Mucosa of stomach (tissue), 1 donor: ENCODE data around the gene CPTP.

Experiments
- H3K27me3 ChIP-seq: one replicate; pipeline ENCODE4 v1.7.0; 2013; ENCODE audit warnings: mild to moderate bottlenecking, low read length; ENCODE audit not compliant: control insufficient read depth, insufficient read depth
- H3K36me3 ChIP-seq: one replicate; pipeline ENCODE4 v1.7.0; 2013; ENCODE audit warnings: low read length; ENCODE audit not compliant: control insufficient read depth, insufficient read depth
- H3K4me1 ChIP-seq: one replicate; pipeline ENCODE4 v1.7.0; 2013; ENCODE audit warnings: mild to moderate bottlenecking, low read length; ENCODE audit not compliant: control insufficient read depth, insufficient read depth
- H3K4me3 ChIP-seq: one replicate; pipeline ENCODE4 v1.7.0; 2013; ENCODE audit warnings: low read length
- H3K9ac ChIP-seq: one replicate; pipeline ENCODE4 v1.7.0; 2013; ENCODE audit warnings: mild to moderate bottlenecking, low read length, moderate library complexity
- H3K9me3 ChIP-seq: one replicate; pipeline ENCODE4 v1.7.0; 2013; ENCODE audit warnings: mild to moderate bottlenecking, low read length, moderate library complexity; ENCODE audit not compliant: control insufficient read depth
- donor health status: Pancreatic carcinoma.

The CPTP gene

GRCh38 chr1:1340185-1340584 lies 15.6 kb downstream of the CPTP start:
- no peaks in the 10 kb centered on the region for H3K9me3 ChIP-seq
- no peaks in the 10 kb centered on the region for H3K27me3 ChIP-seq
- no peak overlapping the region for H3K4me3 ChIP-seq
- H3K9ac ChIP-seq = no peak overlapping the region
- no peaks in the 10 kb centered on the region for H3K36me3 ChIP-seq
- H3K4me1 ChIP-seq = peaks cover 26% of the 10 kb centered on the region

GRCh38 chr1:1340791-1341548 lies 16.4 kb downstream of the CPTP start:
- Histone ChIP-seq H3K4me1 (peaks cover 34% of the 10 kb centered on the region), H3K9me3 (no peaks in the 10 kb centered on the region), H3K27me3 (no peaks in the 10 kb centered on the region), H3K9ac (no peak overlapping the region), H3K4me3 (no peak overlapping the region), H3K36me3 (no peaks in the 10 kb centered on the region)

GRCh38 chr1:1341549-1342021 lies 17.0 kb downstream of the CPTP start:
- H3K9ac ChIP-seq = no peak overlapping the region
- no peaks in the 10 kb centered on the region for H3K27me3 ChIP-seq
- no peak overlapping the region for H3K4me3 ChIP-seq
- H3K36me3 ChIP-seq = no peaks in the 10 kb centered on the region
- no peaks in the 10 kb centered on the region for H3K9me3 ChIP-seq
- H3K4me1 ChIP-seq = peaks cover 40% of the 10 kb centered on the region

GRCh38 chr1:1342061-1342562 lies 17.5 kb downstream of the CPTP start:
- no peak overlapping the region for H3K4me3 ChIP-seq
- H3K9me3 ChIP-seq = no peaks in the 10 kb centered on the region
- no peaks in the 10 kb centered on the region for H3K36me3 ChIP-seq
- peaks cover 44% of the 10 kb centered on the region for H3K4me1 ChIP-seq
- no peaks in the 10 kb centered on the region for H3K27me3 ChIP-seq
- no peak overlapping the region for H3K9ac ChIP-seq

GRCh38 chr1:1342584-1343115 lies 18.0 kb downstream of the CPTP start:
- Histone ChIP-seq H3K4me3 (no peak overlapping the region), H3K9ac (no peak overlapping the region), H3K9me3 (no peaks in the 10 kb centered on the region), H3K27me3 (no peaks in the 10 kb centered on the region), H3K4me1 (peaks cover 44% of the 10 kb centered on the region), H3K36me3 (no peaks in the 10 kb centered on the region)

GRCh38 chr1:1343811-1344421 lies 19.3 kb downstream of the CPTP start:
- peaks cover 47% of the 10 kb centered on the region for H3K4me1 ChIP-seq
- peak overlapping the region; percentile 36 for H3K9ac ChIP-seq
- no peaks in the 10 kb centered on the region for H3K27me3 ChIP-seq

GRCh38 chr1:1344655-1345361 lies 20.2 kb downstream of the CPTP start:
- peaks cover 47% of the 10 kb centered on the region for H3K4me1 ChIP-seq
- H3K4me3 ChIP-seq = no peak overlapping the region
- peak overlapping the region; percentile 43 for H3K9ac ChIP-seq
- no peaks in the 10 kb centered on the region for H3K36me3 ChIP-seq
- no peaks in the 10 kb centered on the region for H3K9me3 ChIP-seq
- no peaks in the 10 kb centered on the region for H3K27me3 ChIP-seq

More at GRCh38 chr1:1343811-1344421, 19.3 kb downstream of the CPTP start:
- no peaks in the 10 kb centered on the region for H3K9me3 ChIP-seq
- no peaks in the 10 kb centered on the region for H3K36me3 ChIP-seq
- H3K4me3 ChIP-seq = no peak overlapping the region

- Histone ChIP-seq H3K4me1 (peaks cover 47% of the 10 kb centered on the region), H3K27me3 (no peaks in the 10 kb centered on the region), H3K9ac (peak overlapping the region; percentile 43)
Observed at GRCh38 chr1:1345384-1345783, 20.8 kb downstream of the CPTP start.

GRCh38 chr1:1345860-1346500 lies 21.4 kb downstream of the CPTP start:
- H3K36me3 ChIP-seq = no peaks in the 10 kb centered on the region
- no peaks in the 10 kb centered on the region for H3K9me3 ChIP-seq
- no peaks in the 10 kb centered on the region for H3K27me3 ChIP-seq
- H3K4me1 ChIP-seq = peaks cover 47% of the 10 kb centered on the region
- peak overlapping the region; percentile 43 for H3K9ac ChIP-seq
- H3K4me3 ChIP-seq = no peak overlapping the region

More at GRCh38 chr1:1345384-1345783, 20.8 kb downstream of the CPTP start:
- Histone ChIP-seq H3K9me3 (no peaks in the 10 kb centered on the region), H3K36me3 (no peaks in the 10 kb centered on the region), H3K4me3 (no peak overlapping the region)

- no peaks in the 10 kb centered on the region for H3K36me3 ChIP-seq
- no peaks in the 10 kb centered on the region for H3K9me3 ChIP-seq
- H3K27me3 ChIP-seq = no peaks in the 10 kb centered on the region
- no peak overlapping the region for H3K9ac ChIP-seq
- peaks cover 49% of the 10 kb centered on the region for H3K4me1 ChIP-seq
- no peak overlapping the region for H3K4me3 ChIP-seq
Observed at GRCh38 chr1:1346501-1346890, 21.9 kb downstream of the CPTP start.

GRCh38 chr1:1347026-1347595 lies 22.5 kb downstream of the CPTP start:
- H3K4me3 ChIP-seq = no peak overlapping the region
- peaks cover 54% of the 10 kb centered on the region for H3K4me1 ChIP-seq
- no peak overlapping the region for H3K9ac ChIP-seq
- no peaks in the 10 kb centered on the region for H3K9me3 ChIP-seq
- no peaks in the 10 kb centered on the region for H3K36me3 ChIP-seq
- H3K27me3 ChIP-seq = peaks cover 4% of the 10 kb centered on the region
